Gastroesophageal sphincter (tissue), 3 donors: ENCODE measurements around the gene LRRC8C.

Source experiments
- CTCF ChIP-seq, 4 experiments: fragments of 200-600 bp in 2 of 4; fragments of 450-650 bp in 2 of 4; sonication (generic) in 1 of 4; IDR thresholded peaks; one replicate each; pipeline ENCODE4 v1.5.1; 2017 to 2019; ENCODE audit warnings: antibody characterized with exemption in 4 of 4, mild to moderate bottlenecking in 2 of 4, moderate library complexity in 2 of 4
- EP300 ChIP-seq: sonication (generic); formaldehyde crosslinking; IDR thresholded peaks from one replicate; pipeline ENCODE4 v1.6.1; 2017; ENCODE audit warnings: antibody characterized with exemption, mild to moderate bottlenecking
- POLR2A ChIP-seq, 2 donors: fragments of 450-650 bp; IDR thresholded peaks; one replicate each; pipeline ENCODE4 v1.6.1; 2017; ENCODE audit warnings: antibody characterized with exemption in 2 of 2, mild to moderate bottlenecking in 2 of 2, moderate library complexity in 1 of 2
- POLR2AphosphoS5 ChIP-seq: sonication (generic); formaldehyde crosslinking; IDR thresholded peaks from one replicate; pipeline ENCODE4 v1.6.1; 2017; ENCODE audit warnings: antibody characterized with exemption

GRCh38 chr1:89734442-89734841 is 101.5 kb downstream of the LRRC8C start:
- TF ChIP-seq CTCF (IDR thresholded peaks at IDR 0.05): no peak
- no peak for TF ChIP-seq POLR2AphosphoS5
- TF ChIP-seq EP300: no peak
- TF ChIP-seq POLR2A (IDR thresholded peaks at IDR 0.05): no peak
